Left lung (tissue), 10 donors: ENCODE results near the gene SEMA6D. TPM values are rescaled to one million over a fixed set of nuclear protein-coding genes. Genes with fewer than 3 reads are reported as not detected.

Experiments
- ATAC-seq: fragments of 200-7000 bp; cut with Tn5 transposase; one replicate; pipeline ENCODE4 v1.9.1; 2020; ENCODE audit warnings: moderate library complexity
- DNase-seq, 4 donors: peaks; one replicate each; pipeline ENCODE4 v3.0.0-alpha.2; 2013 to 2020
- H3K27ac ChIP-seq, 2 donors: fragments of 200-600 bp; sonication (generic) in 1 of 2; one replicate each; pipeline versions ENCODE4 v1.5.0 to v1.8.0; 2020 to 2021
- H3K27me3 ChIP-seq, 2 donors: fragments of 200-600 bp; sonication (generic) in 1 of 2; one replicate each; pipeline versions ENCODE4 v1.5.0 to v1.8.0; 2020 to 2021
- H3K36me3 ChIP-seq, 2 donors: fragments of 200-600 bp; sonication (generic) in 1 of 2; one replicate each; pipeline versions ENCODE4 v1.5.0 to v1.8.0; 2020 to 2021
- H3K4me1 ChIP-seq, 2 donors: fragments of 200-600 bp; one replicate each; pipeline ENCODE4 v1.8.0; 2021
- H3K4me3 ChIP-seq, 2 donors: fragments of 200-600 bp; sonication (generic) in 1 of 2; one replicate each; pipeline versions ENCODE4 v1.5.0 to v1.8.0; 2020 to 2021; ENCODE audit warnings: mild to moderate bottlenecking in 1 of 2
- H3K9me3 ChIP-seq, 2 donors: fragments of 200-600 bp; sonication (generic) in 1 of 2; one replicate each; pipeline versions ENCODE4 v1.5.0 to v1.8.0; 2020 to 2021
- intact Hi-C, 2 donors: fragments of 100-400 bp; cut with DNase I; formaldehyde crosslinking; loops; one replicate each; pipeline versions ENCODE4 v1.11.2 to v1.14.2; 2022
- polyA plus RNA-seq, 6 donors: library from polyadenylated mRNA; unstranded; fragments of 120-200 nt; gene quantifications; one replicate each; pipeline ENCODE4 v1.2.1, GENCODE V29; 2013; ENCODE audit not compliant: insufficient read length in 6 of 6
- total RNA-seq, 2 donors: library from RNA; stranded (reverse); fragmentation: NEBNext Ultra II Directional; extraction: Animal tissue kit (Norgen Biotek cat#: 25700); gene quantifications; one replicate each; pipeline ENCODE4 v1.2.1, GENCODE V29; 2021
- TF ChIP-seq, protein P1 (sequence below), 2 donors: fragments of 200-600 bp; sonication (generic) in 1 of 2; IDR thresholded peaks; one replicate each; pipeline versions ENCODE4 v1.5.0 to v1.8.0; 2021; ENCODE audit warnings: antibody characterized with exemption in 2 of 2
- donor health status: DM: no; HTN: yes; CAD: no.
- donor health status: DM: no; HTN: no; CAD: no.

Gene SEMA6D
- total and polyA plus RNA-seq, 8 donors: 5.9 to 48.2 (median 39.6) TPM

DNA sequence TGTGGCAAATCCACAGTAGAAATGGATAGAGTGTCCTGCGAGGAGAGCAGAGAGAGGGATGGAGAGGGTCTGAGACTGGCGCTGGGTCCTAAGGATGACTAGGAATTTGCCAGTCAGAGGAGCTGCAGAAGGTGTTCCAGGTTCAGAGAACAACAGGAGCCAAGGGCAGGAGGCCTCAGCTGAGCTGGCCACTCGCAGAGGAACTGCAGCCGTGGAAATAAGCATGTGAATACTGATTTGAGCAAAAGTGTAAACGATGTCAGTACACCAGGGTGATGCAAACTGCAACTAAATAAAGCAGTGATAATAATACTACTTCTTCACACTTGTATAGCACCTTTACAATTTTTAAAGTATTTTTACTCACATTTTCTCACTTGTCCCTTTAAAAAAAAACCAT is 24.6 kb downstream of the SEMA6D start:
- ATAC-seq: no peak
- intact Hi-C loops: no loop called here

DNA sequence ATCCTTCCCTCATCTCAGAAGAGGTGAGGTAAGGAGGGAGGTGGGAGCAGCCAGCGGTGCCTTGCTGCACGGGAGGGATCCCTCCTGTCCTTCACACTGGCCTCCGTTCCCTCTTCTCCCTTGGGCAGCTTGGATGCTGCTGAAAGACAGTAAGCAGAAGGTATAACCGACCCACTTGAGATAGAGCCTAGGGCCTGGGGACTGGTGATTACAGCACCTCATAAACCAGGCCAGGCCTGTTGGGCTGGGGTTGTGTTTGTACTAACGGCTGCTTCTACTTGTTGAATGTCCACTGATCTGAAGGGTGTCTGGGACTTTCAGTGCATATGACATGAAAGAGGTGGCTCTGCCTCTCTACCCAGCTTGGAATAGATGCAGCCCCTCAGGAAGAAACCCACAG is 25.0 kb downstream of the SEMA6D start:
- ATAC-seq: no peak
- no peaks in the 10 kb centered on the region for H3K9me3 ChIP-seq
- no peaks in the 10 kb centered on the region for H3K36me3 ChIP-seq
- H3K27me3 ChIP-seq: no peaks in the 10 kb centered on the region
- no peak for DNase-seq
- H3K4me3 ChIP-seq: no peak overlapping the region
- H3K27ac ChIP-seq: no peak overlapping the region
- intact Hi-C loops: no loop called here
- no peaks in the 10 kb centered on the region for H3K4me1 ChIP-seq
- TF ChIP-seq, protein P1, sequence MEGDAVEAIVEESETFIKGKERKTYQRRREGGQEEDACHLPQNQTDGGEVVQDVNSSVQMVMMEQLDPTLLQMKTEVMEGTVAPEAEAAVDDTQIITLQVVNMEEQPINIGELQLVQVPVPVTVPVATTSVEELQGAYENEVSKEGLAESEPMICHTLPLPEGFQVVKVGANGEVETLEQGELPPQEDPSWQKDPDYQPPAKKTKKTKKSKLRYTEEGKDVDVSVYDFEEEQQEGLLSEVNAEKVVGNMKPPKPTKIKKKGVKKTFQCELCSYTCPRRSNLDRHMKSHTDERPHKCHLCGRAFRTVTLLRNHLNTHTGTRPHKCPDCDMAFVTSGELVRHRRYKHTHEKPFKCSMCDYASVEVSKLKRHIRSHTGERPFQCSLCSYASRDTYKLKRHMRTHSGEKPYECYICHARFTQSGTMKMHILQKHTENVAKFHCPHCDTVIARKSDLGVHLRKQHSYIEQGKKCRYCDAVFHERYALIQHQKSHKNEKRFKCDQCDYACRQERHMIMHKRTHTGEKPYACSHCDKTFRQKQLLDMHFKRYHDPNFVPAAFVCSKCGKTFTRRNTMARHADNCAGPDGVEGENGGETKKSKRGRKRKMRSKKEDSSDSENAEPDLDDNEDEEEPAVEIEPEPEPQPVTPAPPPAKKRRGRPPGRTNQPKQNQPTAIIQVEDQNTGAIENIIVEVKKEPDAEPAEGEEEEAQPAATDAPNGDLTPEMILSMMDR (IDR thresholded peaks at IDR 0.05): no peak

More for the DNA sequence above, 24.6 kb downstream of the SEMA6D start:
- Histone ChIP-seq H3K27ac (no peak overlapping the region), H3K9me3 (no peaks in the 10 kb centered on the region), H3K36me3 (no peaks in the 10 kb centered on the region), H3K4me1 (no peaks in the 10 kb centered on the region), H3K4me3 (no peak overlapping the region), H3K27me3 (no peaks in the 10 kb centered on the region)
- DNase-seq: no peak
- TF ChIP-seq, protein P1 (IDR thresholded peaks at IDR 0.05): no peak

DNA sequence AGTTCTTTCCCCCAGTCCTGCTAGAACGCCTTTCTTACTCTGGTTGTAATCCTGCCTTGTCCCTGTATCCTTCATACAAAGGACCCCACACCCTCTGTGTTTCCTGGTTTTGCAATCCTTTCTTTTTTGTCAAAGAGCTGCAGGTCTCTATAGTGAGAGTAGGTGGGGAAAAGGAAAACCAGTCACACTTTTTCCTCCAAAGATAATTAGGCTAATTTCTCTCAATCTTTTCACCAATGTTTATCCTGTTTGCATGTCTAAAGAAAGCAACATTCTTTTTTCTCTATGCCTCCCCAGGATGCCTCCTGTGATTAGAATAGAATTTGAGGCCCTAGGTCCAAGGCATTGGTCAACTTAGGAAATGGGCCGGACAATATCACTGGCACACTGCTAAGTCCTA is 25.4 kb downstream of the SEMA6D start:
- Histone ChIP-seq H3K4me3 (no peak overlapping the region), H3K4me1 (no peaks in the 10 kb centered on the region), H3K36me3 (no peaks in the 10 kb centered on the region), H3K9me3 (no peaks in the 10 kb centered on the region), H3K27me3 (no peaks in the 10 kb centered on the region), H3K27ac (no peak overlapping the region)
- intact Hi-C loops: no loop called here
- ATAC-seq: no peak
- TF ChIP-seq, protein P1 (IDR thresholded peaks at IDR 0.05): no peak
- DNase-seq: no peak

DNA sequence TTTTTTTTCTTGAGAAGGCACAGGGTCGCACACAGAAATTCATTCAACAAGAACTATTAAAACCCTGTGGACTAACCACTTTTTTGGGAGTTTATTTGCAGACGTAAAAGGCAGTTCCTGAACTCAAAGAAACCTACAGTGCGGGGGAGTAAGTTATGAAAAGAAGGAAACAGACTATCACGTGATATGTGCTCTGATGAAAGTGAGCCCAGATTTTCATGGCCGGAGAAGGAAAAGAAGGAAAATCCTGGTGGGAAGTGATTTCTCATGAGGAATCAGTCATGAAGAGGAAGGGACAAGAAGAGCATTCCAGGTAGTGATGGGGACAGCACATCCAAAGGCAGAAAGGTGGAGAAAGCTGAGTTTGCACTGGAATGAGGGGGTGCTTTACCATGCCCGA is 26.1 kb downstream of the SEMA6D start:
- no peak overlapping the region for H3K4me3 ChIP-seq
- DNase-seq (no peak), ATAC-seq (no peak)
- intact Hi-C loops: no loop called here
- H3K4me1 ChIP-seq: no peaks in the 10 kb centered on the region
- TF ChIP-seq, protein P1 (IDR thresholded peaks at IDR 0.05): no peak
- H3K9me3 ChIP-seq: no peaks in the 10 kb centered on the region
- no peaks in the 10 kb centered on the region for H3K36me3 ChIP-seq
- H3K27ac ChIP-seq: no peak overlapping the region
- H3K27me3 ChIP-seq: no peaks in the 10 kb centered on the region

DNA sequence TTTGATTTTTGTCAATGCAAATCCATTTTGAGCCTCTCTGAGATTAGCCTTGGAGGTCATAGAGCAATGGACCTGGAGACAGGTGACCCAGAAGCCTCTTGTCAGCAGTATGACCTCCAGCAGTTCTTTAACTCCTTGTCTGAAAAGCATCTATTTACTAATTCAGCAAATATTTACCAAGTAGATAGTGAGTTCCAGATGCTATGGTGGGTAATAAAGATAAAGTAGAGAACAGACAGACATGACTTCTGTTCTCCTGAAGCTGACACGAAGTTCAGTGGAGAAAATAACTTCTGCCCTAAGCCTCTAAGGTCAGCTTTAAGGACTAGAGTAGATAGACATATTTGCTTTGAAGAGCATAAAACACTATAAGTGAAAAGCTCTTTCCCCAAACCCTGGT is 26.6 kb downstream of the SEMA6D start:
- ATAC-seq: no peak
- Histone ChIP-seq H3K27ac (no peak overlapping the region), H3K36me3 (no peaks in the 10 kb centered on the region), H3K4me3 (no peak overlapping the region), H3K9me3 (no peaks in the 10 kb centered on the region), H3K4me1 (no peaks in the 10 kb centered on the region), H3K27me3 (no peaks in the 10 kb centered on the region)
- intact Hi-C loops: no loop called here
- DNase-seq: no peak
- TF ChIP-seq, protein P1 (IDR thresholded peaks at IDR 0.05): no peak
